Ascending aorta (tissue), 2 donors: Measurements from ENCODE around the gene MORC3. TPM values are rescaled to one million over a fixed set of nuclear protein-coding genes. Genes with fewer than 3 reads are reported as not detected.
"Not testable (repeated sequence)": the region's sequence is repeated elsewhere in the genome, so short reads cannot be mapped to it uniquely, and the experiment has no call there.

Source experiments
- DNase-seq, 2 donors: peaks; one replicate each; pipeline ENCODE4 v3.0.0-alpha.2; 2019; ENCODE audit warnings: low spot score in 2 of 2
- H3K27ac ChIP-seq, 2 donors: fragments of 200-600 bp; sonication (generic); one replicate each; pipeline ENCODE4 v1.5.1; 2016 to 2017; ENCODE audit warnings: mild to moderate bottlenecking in 1 of 2
- H3K27me3 ChIP-seq: fragments of 200-600 bp; sonication (generic); one replicate; pipeline ENCODE4 v1.5.1; 2017
- H3K36me3 ChIP-seq, 2 donors: fragments of 200-600 bp; sonication (generic); one replicate each; pipeline ENCODE4 v1.5.1; 2016
- H3K4me1 ChIP-seq, 2 donors: fragments of 200-600 bp; sonication (generic); one replicate each; pipeline ENCODE4 v1.5.1; 2016 to 2017; ENCODE audit warnings: mild to moderate bottlenecking in 1 of 2
- H3K4me3 ChIP-seq, 2 donors: fragments of 200-600 bp; sonication (generic); one replicate each; pipeline ENCODE4 v1.5.1; 2016 to 2017; ENCODE audit warnings: mild to moderate bottlenecking in 1 of 2
- H3K9me3 ChIP-seq, 2 donors: fragments of 200-600 bp; sonication (generic); one replicate each; pipeline ENCODE4 v1.5.1; 2016
- intact Hi-C: fragments of 100-400 bp; cut with DNase I; formaldehyde crosslinking; loops from one replicate; pipeline ENCODE4 v1.15.1; 2023
- total RNA-seq: library from RNA; depleted of rRNA; stranded (reverse); fragments of >200 nt; gene quantifications from one replicate; pipeline ENCODE4 v1.1.0, GENCODE V29; 2016
- TF ChIP-seq, protein P1 (sequence below), 3 experiments: fragments of 200-600 bp in 2 of 3; fragments of 450-650 bp in 1 of 3; sonication (generic) in 2 of 3; IDR thresholded peaks; one replicate each; pipeline ENCODE4 v1.5.1; 2016 to 2019; ENCODE audit warnings: antibody characterized with exemption in 3 of 3, mild to moderate bottlenecking in 1 of 3, moderate library complexity in 1 of 3

The MORC3 gene
- total RNA-seq, 1 donor from 2014 or later: 7.9 TPM

GRCh38 chr21:36369064-36369685 lies 49.2 kb downstream of the MORC3 start:
- TF ChIP-seq, protein P1, sequence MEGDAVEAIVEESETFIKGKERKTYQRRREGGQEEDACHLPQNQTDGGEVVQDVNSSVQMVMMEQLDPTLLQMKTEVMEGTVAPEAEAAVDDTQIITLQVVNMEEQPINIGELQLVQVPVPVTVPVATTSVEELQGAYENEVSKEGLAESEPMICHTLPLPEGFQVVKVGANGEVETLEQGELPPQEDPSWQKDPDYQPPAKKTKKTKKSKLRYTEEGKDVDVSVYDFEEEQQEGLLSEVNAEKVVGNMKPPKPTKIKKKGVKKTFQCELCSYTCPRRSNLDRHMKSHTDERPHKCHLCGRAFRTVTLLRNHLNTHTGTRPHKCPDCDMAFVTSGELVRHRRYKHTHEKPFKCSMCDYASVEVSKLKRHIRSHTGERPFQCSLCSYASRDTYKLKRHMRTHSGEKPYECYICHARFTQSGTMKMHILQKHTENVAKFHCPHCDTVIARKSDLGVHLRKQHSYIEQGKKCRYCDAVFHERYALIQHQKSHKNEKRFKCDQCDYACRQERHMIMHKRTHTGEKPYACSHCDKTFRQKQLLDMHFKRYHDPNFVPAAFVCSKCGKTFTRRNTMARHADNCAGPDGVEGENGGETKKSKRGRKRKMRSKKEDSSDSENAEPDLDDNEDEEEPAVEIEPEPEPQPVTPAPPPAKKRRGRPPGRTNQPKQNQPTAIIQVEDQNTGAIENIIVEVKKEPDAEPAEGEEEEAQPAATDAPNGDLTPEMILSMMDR (IDR thresholded peaks at IDR 0.05): no peak
- Histone ChIP-seq H3K9me3 (no peaks in the 10 kb centered on the region), H3K4me3 (no peak overlapping the region), H3K4me1 (no peaks in the 10 kb centered on the region), H3K27me3 (no peaks in the 10 kb centered on the region), H3K27ac (no peak overlapping the region), H3K36me3 (peaks cover 82 to 97% of the 10 kb centered on the region in 2 donors)
- intact Hi-C loops: no loop called here
- DNase-seq: no peak

- TF ChIP-seq, protein P1 (IDR thresholded peaks at IDR 0.05): no peak
- Histone ChIP-seq H3K27ac (no peak overlapping the region), H3K4me1 (no peaks in the 10 kb centered on the region), H3K27me3 (no peaks in the 10 kb centered on the region), H3K9me3 (no peaks in the 10 kb centered on the region), H3K4me3 (no peak overlapping the region), H3K36me3 (peaks cover 46 to 63% of the 10 kb centered on the region in 2 donors)
- intact Hi-C loops: no loop called here
- DNase-seq: no peak
Measured at GRCh38 chr21:36375994-36376393, 56.0 kb downstream of the MORC3 start.

GRCh38 chr21:36377391-36377842 lies 57.4 kb downstream of the MORC3 start:
- Histone ChIP-seq H3K4me3 (no peak overlapping the region), H3K27me3 (no peaks in the 10 kb centered on the region), H3K4me1 (no peaks in the 10 kb centered on the region), H3K36me3 (peaks cover 33 to 48% of the 10 kb centered on the region in 2 donors), H3K9me3 (no peaks in the 10 kb centered on the region), H3K27ac (no peak overlapping the region)
- DNase-seq: no peak
- TF ChIP-seq, protein P1 (IDR thresholded peaks at IDR 0.05): no peak
- intact Hi-C loops: no loop called here

DNA sequence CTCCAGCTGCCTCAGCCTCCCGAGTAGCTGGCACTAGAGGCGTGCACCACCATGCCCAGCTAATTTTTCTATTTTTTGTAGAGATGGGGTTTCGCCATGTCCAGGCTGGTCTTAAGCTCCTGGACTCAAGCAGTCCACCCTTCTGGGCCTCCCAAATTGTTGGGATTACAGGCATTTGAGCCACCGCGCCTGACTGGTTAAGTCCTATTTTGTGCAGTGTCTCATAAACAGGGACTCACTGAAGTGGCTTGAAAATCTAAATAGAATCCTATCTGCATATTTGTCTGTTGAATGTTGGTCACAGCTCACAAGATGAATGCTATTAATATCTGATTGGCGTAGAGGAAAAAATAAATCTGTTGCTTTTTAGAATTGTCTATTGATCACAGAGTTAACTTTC lies 59.3 kb downstream of the MORC3 start:
- no peaks in the 10 kb centered on the region for H3K27me3 ChIP-seq
- H3K4me1 ChIP-seq: no peaks in the 10 kb centered on the region
- TF ChIP-seq, protein P1 (IDR thresholded peaks at IDR 0.05): no peak
- intact Hi-C loops: no loop called here
- no peak for DNase-seq
- peaks cover 18 to 30% of the 10 kb centered on the region in 2 donors for H3K36me3 ChIP-seq
- H3K27ac ChIP-seq: no peak overlapping the region
- no peaks in the 10 kb centered on the region for H3K9me3 ChIP-seq
- H3K4me3 ChIP-seq: no peak overlapping the region

DNA sequence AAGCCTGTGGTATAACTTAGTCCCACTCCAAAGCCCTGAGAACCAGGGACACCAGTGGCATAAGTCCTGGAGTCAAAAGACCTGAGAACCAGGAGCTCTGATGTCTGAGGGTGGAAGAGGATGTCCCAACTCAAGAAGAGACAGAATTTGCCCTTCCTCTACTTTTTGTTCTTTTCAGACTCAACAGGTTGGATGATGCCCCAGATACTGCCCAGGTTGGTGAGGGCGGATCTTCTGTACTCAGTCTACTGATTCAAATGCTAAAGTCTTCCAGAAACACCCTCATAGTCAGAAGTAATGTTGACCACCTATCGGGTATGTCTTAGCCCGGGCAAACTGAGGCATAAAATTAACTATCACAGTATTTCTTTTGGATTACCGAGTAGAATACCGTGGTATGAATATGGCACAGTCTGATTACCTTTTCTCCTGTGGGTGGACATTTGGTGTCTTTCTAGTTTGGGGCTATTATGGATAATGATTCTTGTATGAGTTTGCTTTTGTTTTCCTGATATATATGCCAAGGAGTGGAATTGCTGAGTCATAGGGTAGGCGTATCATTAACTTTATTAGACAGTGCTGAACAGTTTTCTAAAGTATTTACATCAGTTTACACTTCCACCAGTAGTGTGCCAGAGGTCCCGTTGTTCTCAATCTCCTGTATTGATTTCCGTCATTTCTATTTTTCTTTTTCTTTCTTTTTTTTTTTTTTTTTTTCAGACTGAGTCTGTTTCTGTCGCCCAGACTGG lies 62.0 kb downstream of the MORC3 start:
- Histone ChIP-seq H3K4me3 (no peak overlapping the region), H3K36me3 (peaks cover 8 to 14% of the 10 kb centered on the region in 2 donors), H3K27ac (no peak overlapping the region), H3K4me1 (no peaks in the 10 kb centered on the region), H3K9me3 (no peaks in the 10 kb centered on the region), H3K27me3 (no peaks in the 10 kb centered on the region)
- intact Hi-C loops: no loop called here
- DNase-seq: no peak
- TF ChIP-seq, protein P1 (IDR thresholded peaks at IDR 0.05): no peak

DNA sequence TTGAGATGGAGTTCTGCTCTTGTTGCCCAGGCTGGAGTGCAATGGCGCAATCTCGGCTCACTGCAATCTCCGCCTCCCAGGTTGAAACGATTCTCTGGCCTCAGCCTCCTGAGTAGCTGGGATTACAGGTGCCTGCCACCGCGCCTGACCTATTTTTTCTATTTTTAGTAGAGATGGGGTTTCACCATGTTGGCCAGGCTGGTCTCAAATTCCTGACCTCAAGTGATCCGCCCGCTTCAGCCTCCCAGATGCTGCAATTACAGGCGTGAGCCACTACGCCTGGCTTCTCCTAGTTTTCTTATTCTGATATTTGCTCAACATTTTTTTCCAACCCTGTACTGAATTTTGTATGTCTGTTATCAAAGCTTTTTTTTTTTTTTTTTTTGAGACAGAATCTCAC lies 62.7 kb downstream of the MORC3 start:
- H3K4me1 ChIP-seq, DNase-seq, H3K9me3 ChIP-seq, H3K36me3 ChIP-seq, H3K27ac ChIP-seq, H3K4me3 ChIP-seq, intact Hi-C loops, H3K27me3 ChIP-seq: not testable (repeated sequence)
